Skin of body (tissue), 2 donors: ENCODE data around the gene SDCCAG8. TPM values are rescaled to one million over a fixed set of nuclear protein-coding genes. Genes with fewer than 3 reads are reported as not detected.

ENCODE experiments used
- DNase-seq: peaks from one replicate; lab custom pipeline; 2025; lab: John Stamatoyannopoulos, UW
- total RNA-seq: library from RNA; depleted of rRNA; stranded (reverse); fragments of >200 nt; gene quantifications from one replicate; pipeline ENCODE4 v1.2.3, GENCODE V29; 2014

SDCCAG8 gene
- total RNA-seq, 1 donor from 2014 or later, result 55.0 TPM

- DNase-seq, result peak; percentile 71
Measured at GRCh38 chr1:243254233-243254926, 1.5 kb upstream of the SDCCAG8 start.

GRCh38 chr1:243254927-243255790, 682 bp upstream of the SDCCAG8 start, which contains the start of gene CEP170:
Gene CEP170 (minus strand): TSS chr1:243255281. CDS start chr1:243225280, 30,001 bp downstream.
- peak; percentile 98 for DNase-seq

- no peak for DNase-seq
Measured at GRCh38 chr1:243256590-243256989, 749 bp downstream of the SDCCAG8 start.

- no peak for DNase-seq
Measured at GRCh38 chr1:243257189-243257588, 1.3 kb downstream of the SDCCAG8 start.

- no peak for DNase-seq
Measured at GRCh38 chr1:243258731-243259130, 2.9 kb downstream of the SDCCAG8 start.

- DNase-seq, result no peak
Measured at GRCh38 chr1:243260221-243260880, 4.5 kb downstream of the SDCCAG8 start.

- no peak for DNase-seq
Measured at GRCh38 chr1:243261390-243261789, 5.5 kb downstream of the SDCCAG8 start.

GRCh38 chr1:243264717-243265116, 8.9 kb downstream of the SDCCAG8 start:
- peak; percentile 42 for DNase-seq

- DNase-seq, result no peak
Measured at GRCh38 chr1:243266231-243266630, 10.4 kb downstream of the SDCCAG8 start.

GRCh38 chr1:243267471-243267880, 11.6 kb downstream of the SDCCAG8 start:
- no peak for DNase-seq

- DNase-seq, result no peak
Measured at GRCh38 chr1:243267914-243268653, 12.2 kb downstream of the SDCCAG8 start.

GRCh38 chr1:243268751-243269460, 13.1 kb downstream of the SDCCAG8 start:
- no peak for DNase-seq

GRCh38 chr1:243269461-243269801, 13.6 kb downstream of the SDCCAG8 start:
- no peak for DNase-seq

- no peak for DNase-seq
Measured at GRCh38 chr1:243270097-243270864, 14.4 kb downstream of the SDCCAG8 start.

- DNase-seq, result no peak
Measured at GRCh38 chr1:243271996-243272395, 16.2 kb downstream of the SDCCAG8 start.

- DNase-seq, result no peak
Measured at GRCh38 chr1:243272401-243272800, 16.6 kb downstream of the SDCCAG8 start.

GRCh38 chr1:243273506-243273905, 17.7 kb downstream of the SDCCAG8 start:
- DNase-seq, result no peak

- no peak for DNase-seq
Measured at GRCh38 chr1:243273945-243274344, 18.1 kb downstream of the SDCCAG8 start.

GRCh38 chr1:243275316-243275715, 19.5 kb downstream of the SDCCAG8 start:
- DNase-seq, result no peak

- DNase-seq, result no peak
Measured at GRCh38 chr1:243280571-243281129, 24.8 kb downstream of the SDCCAG8 start.
